Endodermal cell (in vitro differentiated cells): ENCODE data around the gene CAND2. TPM values are rescaled to one million over a fixed set of nuclear protein-coding genes. Genes with fewer than 3 reads are reported as not detected.
"Not testable (repeated sequence)": the region's sequence is repeated elsewhere in the genome, so short reads cannot be mapped to it uniquely, and the experiment has no call there.

ENCODE experiments used
- DNase-seq: peaks from one replicate; pipeline ENCODE4 v3.0.0-alpha.2; 2017
- H3K27ac ChIP-seq: 2 replicates; pipeline ENCODE4 v1.5.1; 2013; ENCODE audit warnings: mild to moderate bottlenecking, low read depth, low read length, moderate library complexity
- H3K27me3 ChIP-seq: 2 replicates; pipeline ENCODE4 v1.6.1; 2013; ENCODE audit warnings: mild to moderate bottlenecking, low read length, moderate library complexity; ENCODE audit not compliant: insufficient read depth, control insufficient read depth, poor library complexity, severe bottlenecking
- H3K36me3 ChIP-seq: 2 replicates; pipeline ENCODE4 v1.7.0; 2013; ENCODE audit warnings: mild to moderate bottlenecking, low read length, moderate library complexity; ENCODE audit not compliant: control insufficient read depth, insufficient read depth
- H3K4me1 ChIP-seq: one replicate; pipeline ENCODE4 v1.7.0; 2013; ENCODE audit warnings: low read length; ENCODE audit not compliant: control insufficient read depth, insufficient read depth
- H3K4me3 ChIP-seq: 2 replicates; pipeline ENCODE4 v1.5.1; 2013; ENCODE audit warnings: mild to moderate bottlenecking, low read length, moderate library complexity
- H3K9ac ChIP-seq: 2 replicates; pipeline ENCODE4 v1.6.1; 2013; ENCODE audit warnings: mild to moderate bottlenecking, low read length, moderate library complexity; ENCODE audit not compliant: poor library complexity, severe bottlenecking; ENCODE audit errors: extremely low read depth
- H3K9me3 ChIP-seq: 2 replicates; pipeline ENCODE4 v1.6.1; 2013; ENCODE audit warnings: mild to moderate bottlenecking, low read length, moderate library complexity; ENCODE audit not compliant: control insufficient read depth
- H3K27ac Mint-ChIP-seq: 2 replicates; pipeline ENCODE4 v1.8.0; 2020; ENCODE audit warnings: mixed read lengths
- H3K27me3 Mint-ChIP-seq: 2 replicates; pipeline ENCODE4 v1.8.0; 2021; ENCODE audit warnings: mild to moderate bottlenecking, mixed read lengths; ENCODE audit not compliant: insufficient read depth
- H3K36me3 Mint-ChIP-seq: 2 replicates; pipeline ENCODE4 v1.8.0; 2020; ENCODE audit warnings: low read depth, mixed read lengths
- H3K4me1 Mint-ChIP-seq: 2 replicates; pipeline ENCODE4 v1.8.0; 2020; ENCODE audit warnings: mixed read lengths
- H3K4me3 Mint-ChIP-seq: 2 replicates; pipeline ENCODE4 v1.8.0; 2020; ENCODE audit warnings: mild to moderate bottlenecking, moderate library complexity, mixed read lengths
- H3K9me3 Mint-ChIP-seq: 2 replicates; pipeline ENCODE4 v1.8.0; 2020; ENCODE audit warnings: mild to moderate bottlenecking, mixed read lengths
- CTCF ChIP-seq: fragments of 200-600 bp; sonication (generic); conservative IDR thresholded peaks from 2 replicates; pipeline ENCODE4 v1.5.0; 2021; ENCODE audit warnings: antibody characterized with exemption, mild to moderate bottlenecking
- WGBS, 2 experiments: methylation state at CpG; one replicate each; pipeline versions ENCODE4 v1.1.5 to v1.1.7; 2013; ENCODE audit warnings: missing lambda C conversion rate in 2 of 2, mixed read lengths in 1 of 2; ENCODE audit not compliant: insufficient coverage in 1 of 2, insufficient read length in 1 of 2; 5-methylcytosine and 5-hydroxymethylcytosine counted together
- total RNA-seq, 2 donors: library from RNA; stranded (reverse); fragmentation: NEBNext Ultra II Directional in 1 of 2; extraction: Animal tissue kit (Norgen Biotek cat#: 25700) in 1 of 2; gene quantifications; 2 replicates in 1 of 2; 3 replicates in 1 of 2; pipeline ENCODE4 v1.2.1, GENCODE V29; 2021

Gene CAND2
- total RNA-seq, 2 donors from 2014 or later, result 7.8 to 15.0 TPM

DNA sequence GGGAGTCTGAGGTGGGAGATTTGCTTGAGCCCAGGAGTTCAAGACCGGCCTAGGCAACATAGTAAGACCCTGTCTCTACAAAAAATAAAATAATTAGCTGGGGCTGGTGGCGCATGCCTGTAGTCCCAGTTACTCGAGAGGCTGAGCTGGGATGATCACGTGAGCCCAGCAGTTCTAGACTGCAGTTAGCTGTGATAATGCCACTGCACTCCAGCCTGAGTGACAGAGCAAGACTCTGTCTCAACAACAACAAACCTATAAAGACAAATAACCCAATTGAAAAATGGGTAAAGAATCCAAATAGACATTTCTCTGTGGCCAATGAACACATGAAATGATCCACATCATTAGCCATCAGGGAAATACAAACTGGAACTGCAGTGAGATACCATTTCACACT, 46.0 kb downstream of the CAND2 start:
- H3K27me3 ChIP-seq, result no peaks in the 10 kb centered on the region
- H3K4me1 ChIP-seq, result peaks cover 10% of the 10 kb centered on the region
- TF ChIP-seq CTCF, result no peak
- H3K9ac ChIP-seq, result no peak overlapping the region
- no peak for DNase-seq
- peaks cover 16% of the 10 kb centered on the region for H3K9me3 Mint-ChIP-seq
- WGBS, 2 experiments, result 91 to 97% methylated on average over 4 of the region's 4 CpGs
- no peak overlapping the region for H3K27ac Mint-ChIP-seq
- no peak overlapping the region for H3K4me3 ChIP-seq
- peaks cover 31% of the 10 kb centered on the region for H3K4me1 Mint-ChIP-seq
- H3K36me3 Mint-ChIP-seq, result peaks cover 35% of the 10 kb centered on the region
- H3K27me3 Mint-ChIP-seq, result no peaks in the 10 kb centered on the region
- H3K4me3 Mint-ChIP-seq, result no peak overlapping the region
- no peaks in the 10 kb centered on the region for H3K9me3 ChIP-seq
- peaks cover 31% of the 10 kb centered on the region for H3K36me3 ChIP-seq
- H3K27ac ChIP-seq, result no peak overlapping the region

GRCh38 chr3:12845811-12846210, 49.3 kb downstream of the CAND2 start:
- Mint-ChIP-seq H3K27ac (no peak overlapping the region), H3K27me3 (no peaks in the 10 kb centered on the region), H3K4me3 (no peak overlapping the region), H3K36me3 (peaks cover 1% of the 10 kb centered on the region), H3K9me3 (peaks cover 25% of the 10 kb centered on the region), H3K4me1 (no peaks in the 10 kb centered on the region)
- H3K9me3 ChIP-seq, result no peaks in the 10 kb centered on the region
- WGBS, 2 experiments, result 80 to 82% methylated on average over 1 of the region's 1 CpG
- no peaks in the 10 kb centered on the region for H3K27me3 ChIP-seq
- no peak for TF ChIP-seq CTCF
- H3K36me3 ChIP-seq, result no peaks in the 10 kb centered on the region
- no peak overlapping the region for H3K4me3 ChIP-seq
- H3K4me1 ChIP-seq, result no peaks in the 10 kb centered on the region
- no peak for DNase-seq
- no peak overlapping the region for H3K27ac ChIP-seq
- H3K9ac ChIP-seq, result no peak overlapping the region

DNA sequence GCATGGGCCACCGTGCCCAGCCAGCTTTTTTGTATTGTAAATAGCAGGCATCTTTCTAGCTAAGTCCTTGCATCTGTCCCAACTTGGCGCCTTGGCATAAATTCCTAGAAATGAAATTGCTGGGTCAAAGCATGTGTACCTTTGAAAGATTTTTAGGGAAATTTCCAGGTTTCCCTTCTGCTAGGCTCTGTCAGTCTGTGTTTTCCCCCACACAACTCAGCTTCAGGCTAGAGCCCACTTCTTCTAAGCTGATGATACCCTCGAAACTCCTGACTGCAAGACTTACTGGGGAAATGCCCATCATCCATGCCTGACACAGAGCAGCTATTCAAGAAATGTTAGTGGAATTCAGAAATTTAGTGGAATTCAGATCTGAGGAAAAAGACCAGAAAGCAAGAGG, 55.7 kb downstream of the CAND2 start:
- Histone ChIP-seq H3K27me3 (peaks cover 16% of the 10 kb centered on the region), H3K9ac (no peak overlapping the region), H3K4me3 (no peak overlapping the region), H3K4me1 (no peaks in the 10 kb centered on the region), H3K9me3 (no peaks in the 10 kb centered on the region), H3K27ac (no peak overlapping the region), H3K36me3 (no peaks in the 10 kb centered on the region)
- H3K4me1 Mint-ChIP-seq, result no peaks in the 10 kb centered on the region
- TF ChIP-seq CTCF, result no peak
- no peak for DNase-seq
- H3K27me3 Mint-ChIP-seq, result peaks cover 36% of the 10 kb centered on the region
- H3K4me3 Mint-ChIP-seq, result no peak overlapping the region
- H3K9me3 Mint-ChIP-seq, result peaks cover 18% of the 10 kb centered on the region
- no peaks in the 10 kb centered on the region for H3K36me3 Mint-ChIP-seq
- 90% methylated on average over 3 of the region's 3 CpGs for WGBS, 2 experiments
- no peak overlapping the region for H3K27ac Mint-ChIP-seq

- WGBS, 2 experiments, result 75 to 91% methylated on average over 1 to 2 of the region's 2 CpGs
- not testable (repeated sequence) for H3K4me1 Mint-ChIP-seq, H3K36me3 Mint-ChIP-seq, DNase-seq, H3K36me3 ChIP-seq, H3K9me3 ChIP-seq, H3K9ac ChIP-seq, H3K27ac Mint-ChIP-seq, H3K4me1 ChIP-seq, H3K4me3 Mint-ChIP-seq, H3K27ac ChIP-seq, H3K4me3 ChIP-seq
- H3K27me3 ChIP-seq, result peaks cover 16% of the 10 kb centered on the region
- H3K9me3 Mint-ChIP-seq, result peaks cover 12% of the 10 kb centered on the region
- H3K27me3 Mint-ChIP-seq, result peaks cover 36% of the 10 kb centered on the region
These were observed 57.4 kb downstream of the CAND2 start for GRCh38 chr3:12853847-12854246.
